ENCODE data around the gene ETV3. TPM values are rescaled to one million over a fixed set of nuclear protein-coding genes. Genes with fewer than 3 reads are reported as not detected.

The ETV3 gene
- total RNA-seq, 2 experiments from 2014 or later = 11.1 to 20.4 TPM

DNA sequence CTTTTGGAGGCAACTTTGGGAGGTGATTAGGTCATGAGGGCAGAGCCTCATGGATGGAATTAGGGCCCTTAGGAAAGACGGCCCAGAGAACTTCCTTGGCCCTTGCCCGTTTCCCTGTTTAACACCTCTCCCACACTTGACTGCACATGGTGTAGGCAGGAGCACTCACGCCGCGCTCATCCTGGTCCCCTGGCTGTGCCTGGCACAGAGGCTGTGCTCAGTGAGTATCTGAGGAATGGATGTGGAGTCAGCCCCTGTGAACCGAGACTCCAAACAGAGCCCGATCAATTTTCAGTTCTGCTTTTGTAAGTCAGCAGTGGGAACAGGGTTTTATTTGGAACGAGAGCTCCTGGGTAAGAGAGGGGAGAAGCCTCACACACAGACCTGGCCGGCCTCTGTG, 29.8 kb upstream of the ETV3 start:
- intact Hi-C loops (cut with micrococcal nuclease; ENCODE audit: unreplicated experiment) = no loop called here
- Histone ChIP-seq H3K36me3 (ENCODE audit: insufficient read depth, low read length) (no peaks in the 10 kb centered on the region), H3K9me3 (ENCODE audit: low read length) (no peaks in the 10 kb centered on the region), H3K9me2 (ENCODE audit: insufficient read depth, low read length) (no peaks in the 10 kb centered on the region), H3K79me2 (ENCODE audit: insufficient read depth, low read depth, low read length) (no peaks in the 10 kb centered on the region), H2AFZ (ENCODE audit: low read length) (no peak overlapping the region), H3K27ac (ENCODE audit: low read depth, low read length, poor library complexity, severe bottlenecking) (no peak overlapping the region), H3K4me3 (ENCODE audit: low read depth, low read length, poor library complexity, severe bottlenecking) (no peak overlapping the region), H4K20me1 (ENCODE audit: insufficient read depth, low read length) (no peaks in the 10 kb centered on the region), H3K4me1 (ENCODE audit: insufficient read depth, low read length, poor library complexity, severe bottlenecking) (peaks cover 39% of the 10 kb centered on the region), H3K4me2 (ENCODE audit: low read length) (peak overlapping the region; percentile 50)
- BruUV-seq (replicated peaks) = no TSS peak
- peak; percentile 27 for DNase-seq (ENCODE audit: low spot score)
- no peak for TF ChIP-seq EZH2phosphoT487 (IDR thresholded peaks at IDR 0.05; ENCODE audit: borderline replicate concordance, low read depth, low read length)
- TF ChIP-seq, protein P1, sequence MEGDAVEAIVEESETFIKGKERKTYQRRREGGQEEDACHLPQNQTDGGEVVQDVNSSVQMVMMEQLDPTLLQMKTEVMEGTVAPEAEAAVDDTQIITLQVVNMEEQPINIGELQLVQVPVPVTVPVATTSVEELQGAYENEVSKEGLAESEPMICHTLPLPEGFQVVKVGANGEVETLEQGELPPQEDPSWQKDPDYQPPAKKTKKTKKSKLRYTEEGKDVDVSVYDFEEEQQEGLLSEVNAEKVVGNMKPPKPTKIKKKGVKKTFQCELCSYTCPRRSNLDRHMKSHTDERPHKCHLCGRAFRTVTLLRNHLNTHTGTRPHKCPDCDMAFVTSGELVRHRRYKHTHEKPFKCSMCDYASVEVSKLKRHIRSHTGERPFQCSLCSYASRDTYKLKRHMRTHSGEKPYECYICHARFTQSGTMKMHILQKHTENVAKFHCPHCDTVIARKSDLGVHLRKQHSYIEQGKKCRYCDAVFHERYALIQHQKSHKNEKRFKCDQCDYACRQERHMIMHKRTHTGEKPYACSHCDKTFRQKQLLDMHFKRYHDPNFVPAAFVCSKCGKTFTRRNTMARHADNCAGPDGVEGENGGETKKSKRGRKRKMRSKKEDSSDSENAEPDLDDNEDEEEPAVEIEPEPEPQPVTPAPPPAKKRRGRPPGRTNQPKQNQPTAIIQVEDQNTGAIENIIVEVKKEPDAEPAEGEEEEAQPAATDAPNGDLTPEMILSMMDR (conservative IDR thresholded peaks at IDR 0.05; ENCODE audit: low read length) = no peak
- ChIA-PET CTCF (ENCODE audit: unreplicated experiment) (interaction anchor here (1.0 kb wide), 1 partner anchor 11 kb away, joined by 3 read pairs; no protein-coding TSS in a partner anchor), POLR2A (no interaction called here)

DNA sequence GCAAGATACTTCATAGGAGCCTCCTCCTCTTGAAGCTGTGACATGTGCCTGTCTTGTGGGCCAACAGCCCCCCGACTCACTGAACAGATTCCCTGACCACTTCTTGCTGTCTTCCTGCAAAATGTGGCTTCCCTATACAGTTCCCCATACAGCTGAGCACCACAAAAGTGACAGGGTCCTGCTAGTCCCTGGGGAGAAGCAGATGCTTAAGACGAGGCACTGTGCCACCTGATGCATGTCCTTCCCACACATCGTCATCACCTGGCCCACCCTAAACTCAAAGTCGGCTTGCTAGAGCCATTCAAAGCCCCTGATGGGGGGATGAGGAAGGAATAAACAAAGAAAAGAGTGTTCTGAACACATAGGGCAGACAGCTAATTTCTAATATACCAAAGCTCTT, 29.2 kb upstream of the ETV3 start:
- peak; percentile 57 for DNase-seq (ENCODE audit: low spot score)
- Histone ChIP-seq H3K4me2 (ENCODE audit: low read length) (peak overlapping the region; percentile 50), H3K79me2 (ENCODE audit: insufficient read depth, low read depth, low read length) (no peaks in the 10 kb centered on the region), H3K9me2 (ENCODE audit: insufficient read depth, low read length) (no peaks in the 10 kb centered on the region), H3K4me3 (ENCODE audit: low read depth, low read length, poor library complexity, severe bottlenecking) (no peak overlapping the region), H4K20me1 (ENCODE audit: insufficient read depth, low read length) (no peaks in the 10 kb centered on the region), H2AFZ (ENCODE audit: low read length) (no peak overlapping the region), H3K9me3 (ENCODE audit: low read length) (no peaks in the 10 kb centered on the region), H3K27ac (ENCODE audit: low read depth, low read length, poor library complexity, severe bottlenecking) (no peak overlapping the region), H3K4me1 (ENCODE audit: insufficient read depth, low read length, poor library complexity, severe bottlenecking) (peaks cover 39% of the 10 kb centered on the region), H3K36me3 (ENCODE audit: insufficient read depth, low read length) (no peaks in the 10 kb centered on the region)
- ChIA-PET CTCF (ENCODE audit: unreplicated experiment) (interaction anchor here (1.0 kb wide), 1 partner anchor 10 kb away, joined by 3 read pairs; no protein-coding TSS in a partner anchor), POLR2A (no interaction called here)
- no TSS peak for BruUV-seq (replicated peaks)
- intact Hi-C loops (cut with micrococcal nuclease; ENCODE audit: unreplicated experiment) = no loop called here
- TF ChIP-seq, protein P1 (conservative IDR thresholded peaks at IDR 0.05; ENCODE audit: low read length) = no peak
- no peak for TF ChIP-seq EZH2phosphoT487 (IDR thresholded peaks at IDR 0.05; ENCODE audit: borderline replicate concordance, low read depth, low read length)

DNA sequence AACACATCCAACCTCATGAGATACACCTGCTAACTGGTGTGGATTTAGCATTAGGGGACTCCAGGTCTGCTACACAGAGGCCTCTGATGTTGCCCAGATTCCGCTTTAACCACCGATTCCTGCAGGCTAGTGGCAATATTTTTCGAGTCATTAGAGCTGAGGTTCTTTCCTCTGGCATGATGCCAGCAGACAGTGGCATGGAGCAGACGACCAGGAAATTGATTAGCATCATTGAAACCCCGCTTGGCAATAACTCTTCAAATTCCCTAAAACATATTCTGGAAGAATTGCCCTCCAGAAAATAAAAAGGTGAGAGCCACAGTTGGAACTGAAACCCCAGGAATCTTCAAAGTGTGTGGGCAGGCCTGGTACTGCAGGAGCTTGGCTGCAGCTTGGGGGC, 28.4 kb upstream of the ETV3 start:
- DNase-seq (ENCODE audit: low spot score) = no peak
- Histone ChIP-seq H4K20me1 (ENCODE audit: insufficient read depth, low read length) (no peaks in the 10 kb centered on the region), H3K9me3 (ENCODE audit: low read length) (no peaks in the 10 kb centered on the region), H3K79me2 (ENCODE audit: insufficient read depth, low read depth, low read length) (no peaks in the 10 kb centered on the region), H3K4me3 (ENCODE audit: low read depth, low read length, poor library complexity, severe bottlenecking) (no peak overlapping the region), H3K4me2 (ENCODE audit: low read length) (peak overlapping the region; percentile 50; the same call in 1 of the 2 replicates), H2AFZ (ENCODE audit: low read length) (no peak overlapping the region), H3K4me1 (ENCODE audit: insufficient read depth, low read length, poor library complexity, severe bottlenecking) (peaks cover 39% of the 10 kb centered on the region), H3K36me3 (ENCODE audit: insufficient read depth, low read length) (no peaks in the 10 kb centered on the region), H3K27ac (ENCODE audit: low read depth, low read length, poor library complexity, severe bottlenecking) (no peak overlapping the region), H3K9me2 (ENCODE audit: insufficient read depth, low read length) (no peaks in the 10 kb centered on the region)
- intact Hi-C loops (cut with micrococcal nuclease; ENCODE audit: unreplicated experiment) = no loop called here
- no TSS peak for BruUV-seq (replicated peaks)
- POLR2A ChIA-PET = no interaction called here
- no peak for TF ChIP-seq EZH2phosphoT487 (IDR thresholded peaks at IDR 0.05; ENCODE audit: borderline replicate concordance, low read depth, low read length)
- TF ChIP-seq, protein P1 (conservative IDR thresholded peaks at IDR 0.05; ENCODE audit: low read length) = no peak
- CTCF ChIA-PET (ENCODE audit: unreplicated experiment) = no interaction called here
